ENCODE results near the gene CHSY3.

Gene CHSY3

GRCh38 chr5:129912601-129913255 lies 8.5 kb downstream of the CHSY3 start:
- DNase-seq (ENCODE audit: low spot score), result no peak
- in situ Hi-C loops (cut with MboI; ENCODE audit: low pct_unique_long_range_greater_than_20kb, low sequenced_read_pairs, unreplicated experiment), result no loop called here
- no peak for TF ChIP-seq CTCF (IDR thresholded peaks at IDR 0.05; ENCODE audit: extremely low read depth, insufficient read depth, missing control alignments)

- no peak for DNase-seq (ENCODE audit: low spot score)
- no peak for TF ChIP-seq CTCF (IDR thresholded peaks at IDR 0.05; ENCODE audit: extremely low read depth, insufficient read depth, missing control alignments)
- in situ Hi-C loops (cut with MboI; ENCODE audit: low pct_unique_long_range_greater_than_20kb, low sequenced_read_pairs, unreplicated experiment), result no loop called here
These were observed 11.2 kb downstream of the CHSY3 start for GRCh38 chr5:129915415-129915814.

GRCh38 chr5:129917224-129917623 lies 13.0 kb downstream of the CHSY3 start:
- in situ Hi-C loops (cut with MboI; ENCODE audit: low pct_unique_long_range_greater_than_20kb, low sequenced_read_pairs, unreplicated experiment), result no loop called here

GRCh38 chr5:129921204-129921603 lies 16.9 kb downstream of the CHSY3 start:
- no peak for DNase-seq (ENCODE audit: low spot score)
- TF ChIP-seq CTCF (IDR thresholded peaks at IDR 0.05; ENCODE audit: extremely low read depth, insufficient read depth, missing control alignments), result no peak
- in situ Hi-C loops (cut with MboI; ENCODE audit: low pct_unique_long_range_greater_than_20kb, low sequenced_read_pairs, unreplicated experiment), result no loop called here

More at GRCh38 chr5:129917224-129917623, 13.0 kb downstream of the CHSY3 start:
- no peak for DNase-seq (ENCODE audit: low spot score)
- TF ChIP-seq CTCF (IDR thresholded peaks at IDR 0.05; ENCODE audit: extremely low read depth, insufficient read depth, missing control alignments), result no peak

- no peak for DNase-seq (ENCODE audit: low spot score)
- no peak for TF ChIP-seq CTCF (IDR thresholded peaks at IDR 0.05; ENCODE audit: extremely low read depth, insufficient read depth, missing control alignments)
- in situ Hi-C loops (cut with MboI; ENCODE audit: low pct_unique_long_range_greater_than_20kb, low sequenced_read_pairs, unreplicated experiment), result no loop called here
These were observed 26.0 kb downstream of the CHSY3 start for GRCh38 chr5:129930221-129930620.

- TF ChIP-seq CTCF (IDR thresholded peaks at IDR 0.05; ENCODE audit: extremely low read depth, insufficient read depth, missing control alignments), result no peak
- in situ Hi-C loops (cut with MboI; ENCODE audit: low pct_unique_long_range_greater_than_20kb, low sequenced_read_pairs, unreplicated experiment), result no loop called here
- no peak for DNase-seq (ENCODE audit: low spot score)
These were observed 31.4 kb downstream of the CHSY3 start for GRCh38 chr5:129935626-129936025.

Measured in GM13977 (cell line).